MM.1S (cell line): ENCODE measurements around the gene DKKL1.

ENCODE experiments used
- EZH2 ChIP-seq: fragments of 300-600 bp; sonication (generic); optimal IDR thresholded peaks from 2 replicates; pipeline ENCODE3; 2017; ENCODE audit warnings: low read depth, mild to moderate bottlenecking, antibody characterized with exemption, low read length, mixed read lengths
- EZH2phosphoT487 ChIP-seq: fragments of 300-600 bp; sonication (generic); IDR thresholded peaks from 2 replicates; pipeline ENCODE4 v1.6.1; 2018; ENCODE audit warnings: antibody characterized with exemption, low read length
- TF ChIP-seq, protein P1 (sequence below): fragments of 300-600 bp; sonication (generic); IDR thresholded peaks from 2 replicates; pipeline ENCODE4 v1.5.1; 2016; ENCODE audit warnings: antibody characterized with exemption, low read length, mixed read lengths

GRCh38 chr19:49407079-49407478 is 43.4 kb downstream of the DKKL1 start:
- TF ChIP-seq, protein P1, sequence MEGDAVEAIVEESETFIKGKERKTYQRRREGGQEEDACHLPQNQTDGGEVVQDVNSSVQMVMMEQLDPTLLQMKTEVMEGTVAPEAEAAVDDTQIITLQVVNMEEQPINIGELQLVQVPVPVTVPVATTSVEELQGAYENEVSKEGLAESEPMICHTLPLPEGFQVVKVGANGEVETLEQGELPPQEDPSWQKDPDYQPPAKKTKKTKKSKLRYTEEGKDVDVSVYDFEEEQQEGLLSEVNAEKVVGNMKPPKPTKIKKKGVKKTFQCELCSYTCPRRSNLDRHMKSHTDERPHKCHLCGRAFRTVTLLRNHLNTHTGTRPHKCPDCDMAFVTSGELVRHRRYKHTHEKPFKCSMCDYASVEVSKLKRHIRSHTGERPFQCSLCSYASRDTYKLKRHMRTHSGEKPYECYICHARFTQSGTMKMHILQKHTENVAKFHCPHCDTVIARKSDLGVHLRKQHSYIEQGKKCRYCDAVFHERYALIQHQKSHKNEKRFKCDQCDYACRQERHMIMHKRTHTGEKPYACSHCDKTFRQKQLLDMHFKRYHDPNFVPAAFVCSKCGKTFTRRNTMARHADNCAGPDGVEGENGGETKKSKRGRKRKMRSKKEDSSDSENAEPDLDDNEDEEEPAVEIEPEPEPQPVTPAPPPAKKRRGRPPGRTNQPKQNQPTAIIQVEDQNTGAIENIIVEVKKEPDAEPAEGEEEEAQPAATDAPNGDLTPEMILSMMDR, result no peak
- TF ChIP-seq EZH2, result no peak
- TF ChIP-seq EZH2phosphoT487, result no peak
